Astrocyte (in vitro differentiated cells and primary cell): ENCODE measurements around the gene ACOX3. TPM values are rescaled to one million over a fixed set of nuclear protein-coding genes. Genes with fewer than 3 reads are reported as not detected.

Experiments used
- DNase-seq: peaks from one replicate; pipeline ENCODE4 v3.0.0-alpha.2; 2010; ENCODE audit warnings: low read depth
- FAIRE-seq: peaks from 2 replicates; lab custom pipeline; 2011; peaks lifted over from hg19 to GRCh38; lab: Jason Lieb, UNC
- H2AFZ ChIP-seq: 2 replicates; pipeline ENCODE4 v1.6.0; 2012; ENCODE audit warnings: low read depth, low read length, inconsistent platforms
- H3K27ac ChIP-seq: 2 replicates; pipeline ENCODE4 v1.5.1; 2011; ENCODE audit warnings: low read depth, low read length, inconsistent platforms
- H3K27me3 ChIP-seq: 2 replicates; pipeline ENCODE4 v1.6.0; 2011; ENCODE audit warnings: low read length, inconsistent platforms; ENCODE audit not compliant: insufficient read depth
- H3K36me3 ChIP-seq: 2 replicates; pipeline ENCODE4 v1.5.1; 2011; ENCODE audit warnings: low read length, inconsistent platforms; ENCODE audit not compliant: insufficient read depth
- H3K4me1 ChIP-seq: 2 replicates; pipeline ENCODE4 v1.5.1; 2011; ENCODE audit warnings: low read length, inconsistent platforms; ENCODE audit not compliant: insufficient read depth
- H3K4me2 ChIP-seq: 2 replicates; pipeline ENCODE4 v1.6.0; 2012; ENCODE audit warnings: low read length, inconsistent platforms
- H3K4me3 ChIP-seq: 2 replicates; pipeline ENCODE4 v1.5.1; 2011; ENCODE audit warnings: low read depth, mild to moderate bottlenecking, low read length, inconsistent platforms; ENCODE audit not compliant: insufficient read depth
- H3K79me2 ChIP-seq: 2 replicates; pipeline ENCODE4 v1.6.0; 2012; ENCODE audit warnings: mild to moderate bottlenecking, low read length, inconsistent platforms; ENCODE audit not compliant: insufficient read depth
- H3K9ac ChIP-seq: 2 replicates; pipeline ENCODE4 v1.6.0; 2012; ENCODE audit warnings: mild to moderate bottlenecking, low read length, inconsistent platforms
- H3K9me3 ChIP-seq: 2 replicates; pipeline ENCODE4 v1.5.1; 2012; ENCODE audit warnings: low read depth, mild to moderate bottlenecking, low read length, inconsistent platforms; ENCODE audit not compliant: insufficient read depth
- H4K20me1 ChIP-seq: 2 replicates; pipeline ENCODE4 v1.6.0; 2012; ENCODE audit warnings: low read length, inconsistent platforms; ENCODE audit not compliant: insufficient read depth
- H3K27ac Mint-ChIP-seq: one replicate; pipeline ENCODE4 v1.8.0; 2021; ENCODE audit warnings: mild to moderate bottlenecking, mixed read lengths; ENCODE audit not compliant: unreplicated experiment
- H3K27me3 Mint-ChIP-seq: one replicate; pipeline ENCODE4 v1.8.0; 2021; ENCODE audit warnings: low read depth, mixed read lengths; ENCODE audit not compliant: unreplicated experiment
- H3K36me3 Mint-ChIP-seq: one replicate; pipeline ENCODE4 v1.8.0; 2021; ENCODE audit warnings: low read depth, mixed read lengths; ENCODE audit not compliant: unreplicated experiment
- H3K4me1 Mint-ChIP-seq: one replicate; pipeline ENCODE4 v1.8.0; 2021; ENCODE audit warnings: low read depth, mixed read lengths; ENCODE audit not compliant: unreplicated experiment
- H3K4me3 Mint-ChIP-seq: one replicate; pipeline ENCODE4 v1.8.0; 2021; ENCODE audit warnings: mild to moderate bottlenecking, moderate library complexity, mixed read lengths; ENCODE audit not compliant: unreplicated experiment
- H3K9me3 Mint-ChIP-seq: one replicate; pipeline ENCODE4 v1.8.0; 2021; ENCODE audit warnings: mild to moderate bottlenecking, mixed read lengths; ENCODE audit not compliant: unreplicated experiment
- EZH2 ChIP-seq: IDR thresholded peaks from 2 replicates; pipeline ENCODE4 v1.6.1; 2012; ENCODE audit warnings: mild to moderate bottlenecking, low read length, inconsistent platforms; ENCODE audit not compliant: insufficient read depth
- total RNA-seq: library from RNA; stranded (reverse); gene quantifications from 2 replicates; pipeline ENCODE4 v1.2.1, GENCODE V29; 2021
- TF ChIP-seq, protein P1 (sequence below): IDR thresholded peaks from 2 replicates; pipeline ENCODE4 v1.5.1; 2011; ENCODE audit warnings: low read depth, mild to moderate bottlenecking, inconsistent platforms, low read length, moderate library complexity; ENCODE audit not compliant: insufficient read depth

The ACOX3 gene
- total RNA-seq, 1 donor from 2014 or later: 45.6 TPM

GRCh38 chr4:8468746-8469535, 28.4 kb upstream of the ACOX3 start:
- Mint-ChIP-seq H3K36me3 (peaks cover 12% of the 10 kb centered on the region), H3K4me1 (peaks cover 19% of the 10 kb centered on the region), H3K9me3 (no peaks in the 10 kb centered on the region), H3K27ac (no peak overlapping the region), H3K4me3 (no peak overlapping the region), H3K27me3 (no peaks in the 10 kb centered on the region)
- DNase-seq: peak; percentile 8
- H4K20me1 ChIP-seq: peaks cover 32% of the 10 kb centered on the region
- H3K9me3 ChIP-seq: no peaks in the 10 kb centered on the region
- no peak overlapping the region for H3K4me2 ChIP-seq
- no peak overlapping the region for H3K9ac ChIP-seq
- no peaks in the 10 kb centered on the region for H3K79me2 ChIP-seq
- no peaks in the 10 kb centered on the region for H3K27me3 ChIP-seq
- H3K27ac ChIP-seq: no peak overlapping the region
- H3K4me1 ChIP-seq: peaks cover 25% of the 10 kb centered on the region
- no peak overlapping the region for H2AFZ ChIP-seq
- H3K4me3 ChIP-seq: no peak overlapping the region
- peak; percentile 29 for FAIRE-seq
- no peak for TF ChIP-seq EZH2
- TF ChIP-seq, protein P1, sequence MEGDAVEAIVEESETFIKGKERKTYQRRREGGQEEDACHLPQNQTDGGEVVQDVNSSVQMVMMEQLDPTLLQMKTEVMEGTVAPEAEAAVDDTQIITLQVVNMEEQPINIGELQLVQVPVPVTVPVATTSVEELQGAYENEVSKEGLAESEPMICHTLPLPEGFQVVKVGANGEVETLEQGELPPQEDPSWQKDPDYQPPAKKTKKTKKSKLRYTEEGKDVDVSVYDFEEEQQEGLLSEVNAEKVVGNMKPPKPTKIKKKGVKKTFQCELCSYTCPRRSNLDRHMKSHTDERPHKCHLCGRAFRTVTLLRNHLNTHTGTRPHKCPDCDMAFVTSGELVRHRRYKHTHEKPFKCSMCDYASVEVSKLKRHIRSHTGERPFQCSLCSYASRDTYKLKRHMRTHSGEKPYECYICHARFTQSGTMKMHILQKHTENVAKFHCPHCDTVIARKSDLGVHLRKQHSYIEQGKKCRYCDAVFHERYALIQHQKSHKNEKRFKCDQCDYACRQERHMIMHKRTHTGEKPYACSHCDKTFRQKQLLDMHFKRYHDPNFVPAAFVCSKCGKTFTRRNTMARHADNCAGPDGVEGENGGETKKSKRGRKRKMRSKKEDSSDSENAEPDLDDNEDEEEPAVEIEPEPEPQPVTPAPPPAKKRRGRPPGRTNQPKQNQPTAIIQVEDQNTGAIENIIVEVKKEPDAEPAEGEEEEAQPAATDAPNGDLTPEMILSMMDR: peak; percentile 85
- peaks cover 21% of the 10 kb centered on the region for H3K36me3 ChIP-seq

DNA sequence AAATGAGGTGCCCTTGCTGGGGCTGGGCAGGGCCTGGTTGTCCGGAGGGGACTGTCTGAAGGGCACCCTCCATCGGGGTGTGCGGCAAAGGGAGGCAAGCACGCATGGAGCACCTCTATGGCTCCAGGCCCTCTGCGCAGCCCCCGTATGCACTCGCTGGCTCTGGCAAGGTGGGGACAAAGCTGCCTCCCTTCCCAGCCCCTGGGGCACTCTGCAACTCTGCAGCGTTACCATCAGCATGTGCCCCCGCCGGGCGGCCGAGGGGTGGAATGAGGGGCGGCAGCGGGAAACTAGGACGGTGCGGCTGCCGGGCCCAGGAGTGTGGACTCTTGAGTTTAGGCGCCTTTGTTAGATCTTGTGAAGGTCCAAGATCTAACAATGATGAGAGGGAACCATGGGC, 26.5 kb upstream of the ACOX3 start:
- H4K20me1 ChIP-seq: peaks cover 22% of the 10 kb centered on the region
- TF ChIP-seq, protein P1: no peak
- TF ChIP-seq EZH2: no peak
- no peak overlapping the region for H3K9ac ChIP-seq
- peaks cover 6% of the 10 kb centered on the region for H3K4me1 ChIP-seq
- H3K27ac Mint-ChIP-seq: no peak overlapping the region
- peaks cover 23% of the 10 kb centered on the region for H3K36me3 ChIP-seq
- no peak overlapping the region for H3K4me2 ChIP-seq
- H3K4me1 Mint-ChIP-seq: peaks cover 1% of the 10 kb centered on the region
- no peaks in the 10 kb centered on the region for H3K27me3 Mint-ChIP-seq
- no peaks in the 10 kb centered on the region for H3K27me3 ChIP-seq
- no peak overlapping the region for H3K27ac ChIP-seq
- no peaks in the 10 kb centered on the region for H3K9me3 Mint-ChIP-seq
- no peaks in the 10 kb centered on the region for H3K9me3 ChIP-seq
- FAIRE-seq (no peak), DNase-seq (no peak)
- no peak overlapping the region for H3K4me3 Mint-ChIP-seq
- no peaks in the 10 kb centered on the region for H3K79me2 ChIP-seq
- peaks cover 10% of the 10 kb centered on the region for H3K36me3 Mint-ChIP-seq
- H2AFZ ChIP-seq: no peak overlapping the region
- no peak overlapping the region for H3K4me3 ChIP-seq
